Naive thymus-derived CD4-positive, alpha-beta T cell (primary cell): ENCODE measurements around the gene DCBLD1. TPM values are rescaled to one million over a fixed set of nuclear protein-coding genes. Genes with fewer than 3 reads are reported as not detected.
"Not testable (repeated sequence)": the region's sequence is repeated elsewhere in the genome, so short reads cannot be mapped to it uniquely, and the experiment has no call there.

Experiments
- ATAC-seq: fragments of 150-1000 bp; cut with Tn5 transposase; 2 replicates; pipeline ENCODE4 v1.10.0; 2021; ENCODE audit warnings: mild to moderate bottlenecking, moderate library complexity
- CTCF ChIA-PET: fragments of 350-600 bp; sonication (Branson Sonifier 250); formaldehyde crosslinking; loops from one replicate; lab custom pipeline; 2021; ENCODE audit warnings: antibody characterized with exemption; lab: Charles Lee
- POLR2A ChIA-PET: fragments of 350-600 bp; sonication (Branson Sonifier 250); formaldehyde crosslinking; loops from one replicate; lab custom pipeline; 2021; ENCODE audit warnings: antibody characterized with exemption, inconsistent platforms; lab: Charles Lee
- DNase-seq, 9 donors: peaks; one replicate each; pipeline versions ENCODE4 v3.0.0 to v3.0.0-alpha.2; 2020 to 2022; ENCODE audit warnings: mixed read lengths in 1 of 9
- H3K27ac ChIP-seq: one replicate; pipeline ENCODE4 v1.7.0; 2013; ENCODE audit warnings: mild to moderate bottlenecking, low read depth, low read length, moderate library complexity
- H3K27me3 ChIP-seq, 2 donors: one replicate each; pipeline ENCODE4 v1.7.0; 2013; ENCODE audit warnings: low read length in 2 of 2, mild to moderate bottlenecking in 2 of 2, moderate library complexity in 2 of 2; ENCODE audit not compliant: control insufficient read depth in 2 of 2, insufficient read depth in 2 of 2
- H3K36me3 ChIP-seq, 3 experiments: 1 replicate in 2 of 3; 2 replicates in 1 of 3; pipeline ENCODE4 v1.7.0; 2013; ENCODE audit warnings: low read length in 3 of 3, mild to moderate bottlenecking in 3 of 3, moderate library complexity in 1 of 3; ENCODE audit not compliant: insufficient read depth in 3 of 3, control insufficient read depth in 2 of 3
- H3K4me1 ChIP-seq, 2 donors: one replicate each; pipeline ENCODE4 v1.7.0; 2013; ENCODE audit warnings: low read length in 2 of 2, mild to moderate bottlenecking in 2 of 2, moderate library complexity in 1 of 2; ENCODE audit not compliant: control insufficient read depth in 2 of 2, insufficient read depth in 2 of 2
- H3K4me3 ChIP-seq: 2 replicates; pipeline ENCODE4 v1.7.0; 2013; ENCODE audit warnings: mild to moderate bottlenecking, low read length
- H3K9me3 ChIP-seq, 3 experiments: 1 replicate in 2 of 3; 2 replicates in 1 of 3; pipeline ENCODE4 v1.7.0; 2013; ENCODE audit warnings: low read length in 3 of 3; ENCODE audit not compliant: control insufficient read depth in 2 of 3
- H3K27ac Mint-ChIP-seq, 9 donors: one replicate each; pipeline ENCODE4 v1.8.0; 2020 to 2022; ENCODE audit warnings: mixed read lengths in 9 of 9, mild to moderate bottlenecking in 8 of 9, moderate library complexity in 5 of 9, inconsistent platforms in 2 of 9
- H3K27me3 Mint-ChIP-seq, 5 donors: one replicate each; pipeline ENCODE4 v1.8.0; 2021 to 2022; ENCODE audit warnings: mixed read lengths in 5 of 5, mild to moderate bottlenecking in 1 of 5
- H3K36me3 Mint-ChIP-seq, 5 donors: one replicate each; pipeline ENCODE4 v1.8.0; 2020 to 2022; ENCODE audit warnings: mixed read lengths in 5 of 5, mild to moderate bottlenecking in 3 of 5, inconsistent platforms in 1 of 5
- H3K4me1 Mint-ChIP-seq, 7 donors: one replicate each; pipeline ENCODE4 v1.8.0; 2020 to 2022; ENCODE audit warnings: mixed read lengths in 7 of 7, mild to moderate bottlenecking in 3 of 7, inconsistent platforms in 1 of 7
- H3K4me3 Mint-ChIP-seq, 10 donors: one replicate each; pipeline ENCODE4 v1.8.0; 2020 to 2022; ENCODE audit warnings: mild to moderate bottlenecking in 10 of 10, mixed read lengths in 10 of 10, moderate library complexity in 6 of 10, inconsistent platforms in 2 of 10
- H3K9me3 Mint-ChIP-seq, 11 donors: one replicate each; pipeline ENCODE4 v1.8.0; 2020 to 2022; ENCODE audit warnings: mixed read lengths in 11 of 11, mild to moderate bottlenecking in 4 of 11, inconsistent platforms in 1 of 11, moderate library complexity in 1 of 11
- intact Hi-C, 2 donors: fragments of 100-400 bp; cut with micrococcal nuclease; formaldehyde crosslinking; loops; one replicate each; pipeline ENCODE4 v1.15.1; 2023
- polyA plus RNA-seq, 2 donors: library from polyadenylated mRNA; unstranded; fragments of 300-500 nt; fragmentation: Illumina TruSeq; gene quantifications; one replicate each; pipeline ENCODE4 v1.2.3, GENCODE V29; 2021
- total RNA-seq, 6 experiments: library from RNA in 5 of 6; stranded (reverse) in 5 of 6; gene quantifications; 1 replicate in 5 of 6; 2 replicates in 1 of 6; pipeline ENCODE4 v1.2.3 and lab custom pipeline; 2021 to 2026

The DCBLD1 gene
- total and polyA plus RNA-seq, 7 experiments from 2014 or later = 1.2 to 7.6 (median 4.4) TPM

- Histone ChIP-seq H3K27me3 (no peaks in the 10 kb centered on the region), H3K27ac (no peak overlapping the region), H3K9me3 (no peaks in the 10 kb centered on the region), H3K4me3 (no peak overlapping the region), H3K4me1 (no peaks in the 10 kb centered on the region), H3K36me3 (no peaks in the 10 kb centered on the region)
- intact Hi-C loops = no loop called here
- Mint-ChIP-seq H3K27me3 (peaks cover 0 to 15% (median 4%) of the 10 kb centered on the region in 5 donors), H3K4me3 (no peak overlapping the region), H3K9me3 (peaks cover 0 to 1% (median 0%) of the 10 kb centered on the region in 11 donors), H3K36me3 (no peaks in the 10 kb centered on the region), H3K4me1 (no peaks in the 10 kb centered on the region), H3K27ac (no peak overlapping the region)
- DNase-seq (no peak), ATAC-seq (no peak)
- ChIA-PET POLR2A (no interaction called here), CTCF (no interaction called here)
Observed at GRCh38 chr6:117513778-117514365, 31.4 kb downstream of the DCBLD1 start.

DNA sequence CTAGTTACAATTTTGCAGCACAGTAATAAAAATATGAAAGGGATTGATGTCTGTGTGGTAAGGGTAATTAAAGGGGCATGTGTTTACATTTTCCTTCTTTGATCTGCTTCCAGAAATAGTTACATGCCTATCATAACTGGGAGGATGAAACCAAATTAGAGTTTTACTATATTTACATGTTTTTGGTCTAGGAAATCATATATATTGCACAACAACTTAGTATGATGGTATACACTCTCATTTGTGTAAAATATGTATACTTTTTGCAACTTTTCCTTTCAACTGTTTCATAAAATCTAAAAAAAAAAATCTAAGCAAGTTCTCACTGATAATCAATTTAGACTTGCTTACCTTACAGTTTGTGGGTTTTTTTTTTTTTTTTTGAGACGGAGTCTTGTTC is 32.2 kb downstream of the DCBLD1 start:
- no peaks in the 10 kb centered on the region for H3K36me3 Mint-ChIP-seq
- peaks cover 0 to 13% (median 4%) of the 10 kb centered on the region in 5 donors for H3K27me3 Mint-ChIP-seq
- H3K27ac ChIP-seq = no peak overlapping the region
- DNase-seq (no peak), ATAC-seq (no peak)
- no peaks in the 10 kb centered on the region for H3K36me3 ChIP-seq
- H3K9me3 ChIP-seq = no peaks in the 10 kb centered on the region
- H3K4me3 Mint-ChIP-seq = no peak overlapping the region
- POLR2A ChIA-PET = no interaction called here
- no peak overlapping the region for H3K4me3 ChIP-seq
- H3K4me1 ChIP-seq = no peaks in the 10 kb centered on the region
- no peaks in the 10 kb centered on the region for H3K27me3 ChIP-seq
- CTCF ChIA-PET = no interaction called here
- no peaks in the 10 kb centered on the region for H3K4me1 Mint-ChIP-seq
- H3K27ac Mint-ChIP-seq = no peak overlapping the region
- intact Hi-C loops = no loop called here
- peaks cover 0 to 1% (median 0%) of the 10 kb centered on the region in 11 donors for H3K9me3 Mint-ChIP-seq

- H3K9me3 Mint-ChIP-seq = no peaks in the 10 kb centered on the region
- ATAC-seq (no peak), DNase-seq (no peak)
- Histone ChIP-seq H3K27me3 (no peaks in the 10 kb centered on the region), H3K4me1 (no peaks in the 10 kb centered on the region), H3K36me3 (no peaks in the 10 kb centered on the region), H3K9me3 (no peaks in the 10 kb centered on the region), H3K27ac (no peak overlapping the region), H3K4me3 (no peak overlapping the region)
- H3K36me3 Mint-ChIP-seq = no peaks in the 10 kb centered on the region
- ChIA-PET POLR2A (no interaction called here), CTCF (no interaction called here)
- intact Hi-C loops = no loop called here
- peaks cover 0 to 7% (median 4%) of the 10 kb centered on the region in 5 donors for H3K27me3 Mint-ChIP-seq
- H3K4me3 Mint-ChIP-seq = no peak overlapping the region
- H3K4me1 Mint-ChIP-seq = no peaks in the 10 kb centered on the region
- no peak overlapping the region for H3K27ac Mint-ChIP-seq
Observed at GRCh38 chr6:117515326-117515725, 32.9 kb downstream of the DCBLD1 start.

DNA sequence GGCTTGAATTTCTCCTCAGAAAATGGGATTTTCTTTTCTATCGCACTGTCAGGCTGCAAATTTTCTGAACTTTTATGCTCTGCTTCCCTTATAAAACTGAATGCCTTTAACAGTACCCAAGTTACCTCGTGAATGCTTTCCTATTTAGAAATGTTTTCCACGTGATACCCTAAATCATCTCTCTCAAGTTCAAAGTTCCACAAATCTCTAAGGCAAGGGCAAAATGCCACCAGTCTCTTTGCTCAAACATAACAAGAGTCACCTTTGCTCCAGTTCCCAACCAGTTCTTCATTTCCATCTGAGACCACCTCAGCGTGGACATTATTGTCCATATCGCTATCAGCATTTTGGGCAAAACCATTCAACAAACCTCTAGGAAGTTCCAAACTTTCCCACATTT is 35.5 kb downstream of the DCBLD1 start:
- ATAC-seq, H3K9me3 Mint-ChIP-seq, H3K27ac Mint-ChIP-seq, H3K4me3 Mint-ChIP-seq, POLR2A ChIA-PET, DNase-seq, H3K4me1 Mint-ChIP-seq, H3K27me3 Mint-ChIP-seq, H3K27me3 ChIP-seq, intact Hi-C loops, H3K9me3 ChIP-seq, CTCF ChIA-PET, H3K36me3 Mint-ChIP-seq, H3K4me3 ChIP-seq, H3K36me3 ChIP-seq, H3K27ac ChIP-seq, H3K4me1 ChIP-seq: not testable (repeated sequence)

DNA sequence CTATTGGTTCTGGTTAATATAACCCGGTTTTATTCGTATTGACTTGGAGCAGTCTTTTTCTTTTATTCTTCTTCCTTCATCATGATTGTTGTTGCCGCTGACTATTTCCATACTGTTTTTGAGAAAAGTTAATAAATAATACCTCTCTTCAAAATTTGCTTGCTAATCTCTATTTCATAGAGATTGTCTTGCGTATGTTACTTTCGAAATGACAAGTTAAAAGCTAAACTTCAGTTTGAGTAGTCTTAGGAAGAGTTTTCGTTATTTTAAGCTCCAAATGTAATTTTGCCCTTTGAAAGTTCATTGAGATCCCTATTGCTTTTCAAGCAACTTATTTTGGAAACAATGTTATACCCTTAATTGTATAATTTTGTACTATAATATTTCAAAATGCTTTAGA is 36.4 kb downstream of the DCBLD1 start:
- Histone ChIP-seq H3K36me3 (no peaks in the 10 kb centered on the region), H3K27ac (no peak overlapping the region), H3K4me1 (no peaks in the 10 kb centered on the region), H3K9me3 (no peaks in the 10 kb centered on the region), H3K27me3 (no peaks in the 10 kb centered on the region), H3K4me3 (no peak overlapping the region)
- ATAC-seq (no peak), DNase-seq (no peak)
- Mint-ChIP-seq H3K4me3 (no peak overlapping the region), H3K9me3 (no peaks in the 10 kb centered on the region), H3K36me3 (no peaks in the 10 kb centered on the region), H3K27ac (no peak overlapping the region), H3K4me1 (no peaks in the 10 kb centered on the region), H3K27me3 (peaks cover 0 to 7% (median 4%) of the 10 kb centered on the region in 5 donors)
- POLR2A ChIA-PET = no interaction called here
- intact Hi-C loops = no loop called here
- CTCF ChIA-PET = no interaction called here

DNA sequence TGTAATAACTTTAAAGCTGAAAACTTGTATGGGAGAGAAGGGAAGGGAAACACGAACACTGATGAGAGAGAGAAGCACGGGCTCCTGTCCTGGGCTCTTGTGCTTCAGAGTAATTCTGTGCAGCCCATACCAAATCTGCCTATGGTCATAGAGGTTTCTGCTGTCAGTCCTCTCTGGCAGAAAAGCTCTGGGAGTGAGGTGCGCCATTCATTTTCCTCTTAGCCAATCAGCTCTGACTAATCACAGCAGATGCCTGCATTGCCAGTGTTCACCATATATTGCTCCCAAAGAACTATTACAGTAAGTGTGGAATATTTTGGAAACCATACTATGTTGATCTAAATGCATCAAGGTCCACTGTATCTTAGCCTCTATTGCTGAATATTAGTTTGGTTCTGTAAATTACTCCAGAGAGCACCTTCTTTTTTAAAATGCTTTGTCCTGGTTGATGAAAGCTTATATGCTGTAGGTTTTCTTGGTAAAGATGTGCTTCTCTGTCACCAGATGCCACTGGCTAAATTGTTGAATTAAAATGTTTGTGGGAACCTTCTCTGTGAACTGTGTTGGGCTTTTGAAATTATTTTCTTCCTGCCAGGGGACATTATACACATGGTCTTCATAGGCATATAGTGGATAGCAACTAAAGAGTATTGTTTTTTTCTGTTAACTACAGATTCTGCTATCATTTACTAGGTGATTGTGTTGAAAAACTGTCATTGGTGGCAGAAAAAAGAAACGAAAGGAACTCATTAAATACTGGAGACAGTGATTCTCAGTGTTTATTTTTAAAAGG is 38.3 kb downstream of the DCBLD1 start:
- Mint-ChIP-seq H3K4me1 (no peaks in the 10 kb centered on the region), H3K27ac (no peak overlapping the region), H3K9me3 (no peaks in the 10 kb centered on the region), H3K27me3 (peaks cover 0 to 7% (median 4%) of the 10 kb centered on the region in 5 donors), H3K36me3 (no peaks in the 10 kb centered on the region), H3K4me3 (no peak overlapping the region)
- H3K27me3 ChIP-seq = no peaks in the 10 kb centered on the region
- ChIA-PET CTCF (no interaction called here), POLR2A (no interaction called here)
- no peaks in the 10 kb centered on the region for H3K9me3 ChIP-seq
- no peak overlapping the region for H3K27ac ChIP-seq
- ATAC-seq = no peak
- no peaks in the 10 kb centered on the region for H3K36me3 ChIP-seq
- no peaks in the 10 kb centered on the region for H3K4me1 ChIP-seq
- intact Hi-C loops = no loop called here
- DNase-seq = no peak
- H3K4me3 ChIP-seq = no peak overlapping the region
